Activated naive CD8-positive, alpha-beta T cell treated with anti-CD3 and anti-CD28 coated beads for 36 hours (primary cell): Measurements from ENCODE around the gene MAP2K7. TPM values are rescaled to one million over a fixed set of nuclear protein-coding genes. Genes with fewer than 3 reads are reported as not detected.

ENCODE experiments used
- DNase-seq: peaks from one replicate; pipeline ENCODE4 v3.0.0; 2021
- H3K27ac Mint-ChIP-seq: one replicate; pipeline ENCODE4 v1.8.0; 2022; ENCODE audit warnings: mild to moderate bottlenecking, moderate library complexity, mixed read lengths
- H3K27me3 Mint-ChIP-seq: one replicate; pipeline ENCODE4 v1.8.0; 2022; ENCODE audit warnings: mild to moderate bottlenecking, mixed read lengths
- H3K36me3 Mint-ChIP-seq: one replicate; pipeline ENCODE4 v1.8.0; 2021; ENCODE audit warnings: mild to moderate bottlenecking, mixed read lengths
- H3K4me1 Mint-ChIP-seq: one replicate; pipeline ENCODE4 v1.8.0; 2021; ENCODE audit warnings: mixed read lengths
- H3K4me3 Mint-ChIP-seq: one replicate; pipeline ENCODE4 v1.8.0; 2022; ENCODE audit warnings: mild to moderate bottlenecking, moderate library complexity, mixed read lengths
- H3K9me3 Mint-ChIP-seq: one replicate; pipeline ENCODE4 v1.8.0; 2022; ENCODE audit warnings: mixed read lengths
- total RNA-seq, 2 experiments: library from RNA; stranded (reverse); gene quantifications; one replicate each; pipeline ENCODE4 v1.2.3, GENCODE V29; 2021

MAP2K7 gene
- total RNA-seq, 2 experiments from 2014 or later: 31.8 to 32.4 TPM

GRCh38 chr19:7863157-7863970, 40.3 kb upstream of the MAP2K7 start:
- no peak overlapping the region for H3K27ac Mint-ChIP-seq
- no peaks in the 10 kb centered on the region for H3K9me3 Mint-ChIP-seq
- H3K4me1 Mint-ChIP-seq: peaks cover 13% of the 10 kb centered on the region
- peak; percentile 28 for DNase-seq
- H3K36me3 Mint-ChIP-seq: no peaks in the 10 kb centered on the region
- no peak overlapping the region for H3K4me3 Mint-ChIP-seq
- peaks cover 63% of the 10 kb centered on the region for H3K27me3 Mint-ChIP-seq

- no peak overlapping the region for H3K27ac Mint-ChIP-seq
- no peak for DNase-seq
- no peak overlapping the region for H3K4me3 Mint-ChIP-seq
- H3K36me3 Mint-ChIP-seq: no peaks in the 10 kb centered on the region
- H3K4me1 Mint-ChIP-seq: peaks cover 16% of the 10 kb centered on the region
- H3K9me3 Mint-ChIP-seq: no peaks in the 10 kb centered on the region
- H3K27me3 Mint-ChIP-seq: peaks cover 63% of the 10 kb centered on the region
These were observed 39.5 kb upstream of the MAP2K7 start for GRCh38 chr19:7863971-7864689.

GRCh38 chr19:7864690-7865074, 39.0 kb upstream of the MAP2K7 start:
- H3K27me3 Mint-ChIP-seq: peaks cover 60% of the 10 kb centered on the region
- no peaks in the 10 kb centered on the region for H3K9me3 Mint-ChIP-seq
- H3K27ac Mint-ChIP-seq: no peak overlapping the region
- peaks cover 16% of the 10 kb centered on the region for H3K4me1 Mint-ChIP-seq
- no peak for DNase-seq
- no peaks in the 10 kb centered on the region for H3K36me3 Mint-ChIP-seq
- H3K4me3 Mint-ChIP-seq: no peak overlapping the region

GRCh38 chr19:7865262-7865911, 38.3 kb upstream of the MAP2K7 start:
- H3K27ac Mint-ChIP-seq: peak overlapping the region; percentile 20
- no peaks in the 10 kb centered on the region for H3K36me3 Mint-ChIP-seq
- peaks cover 18% of the 10 kb centered on the region for H3K4me1 Mint-ChIP-seq
- no peak for DNase-seq
- H3K9me3 Mint-ChIP-seq: no peaks in the 10 kb centered on the region
- no peak overlapping the region for H3K4me3 Mint-ChIP-seq
- peaks cover 58% of the 10 kb centered on the region for H3K27me3 Mint-ChIP-seq

GRCh38 chr19:7866399-7867091, 37.1 kb upstream of the MAP2K7 start:
- H3K9me3 Mint-ChIP-seq: no peaks in the 10 kb centered on the region
- H3K36me3 Mint-ChIP-seq: no peaks in the 10 kb centered on the region
- no peak for DNase-seq
- no peak overlapping the region for H3K4me3 Mint-ChIP-seq
- no peak overlapping the region for H3K27ac Mint-ChIP-seq
- H3K27me3 Mint-ChIP-seq: peaks cover 57% of the 10 kb centered on the region
- peaks cover 26% of the 10 kb centered on the region for H3K4me1 Mint-ChIP-seq

GRCh38 chr19:7867092-7867844, 36.4 kb upstream of the MAP2K7 start:
- H3K36me3 Mint-ChIP-seq: no peaks in the 10 kb centered on the region
- DNase-seq: no peak
- H3K27me3 Mint-ChIP-seq: peaks cover 60% of the 10 kb centered on the region
- H3K4me3 Mint-ChIP-seq: no peak overlapping the region
- H3K27ac Mint-ChIP-seq: no peak overlapping the region
- no peaks in the 10 kb centered on the region for H3K9me3 Mint-ChIP-seq
- peaks cover 30% of the 10 kb centered on the region for H3K4me1 Mint-ChIP-seq

GRCh38 chr19:7868326-7868670, 35.4 kb upstream of the MAP2K7 start:
- no peak overlapping the region for H3K27ac Mint-ChIP-seq
- H3K9me3 Mint-ChIP-seq: no peaks in the 10 kb centered on the region
- H3K27me3 Mint-ChIP-seq: peaks cover 62% of the 10 kb centered on the region
- H3K4me3 Mint-ChIP-seq: peak overlapping the region; percentile 76
- DNase-seq: peak; percentile 58
- H3K36me3 Mint-ChIP-seq: no peaks in the 10 kb centered on the region
- peaks cover 30% of the 10 kb centered on the region for H3K4me1 Mint-ChIP-seq

GRCh38 chr19:7868671-7869452, 34.8 kb upstream of the MAP2K7 start:
- no peaks in the 10 kb centered on the region for H3K9me3 Mint-ChIP-seq
- peak; percentile 91 for DNase-seq
- H3K4me3 Mint-ChIP-seq: peak overlapping the region; percentile 76
- H3K27ac Mint-ChIP-seq: peak overlapping the region; percentile 38
- H3K36me3 Mint-ChIP-seq: no peaks in the 10 kb centered on the region
- peaks cover 32% of the 10 kb centered on the region for H3K4me1 Mint-ChIP-seq
- peaks cover 62% of the 10 kb centered on the region for H3K27me3 Mint-ChIP-seq

GRCh38 chr19:7869453-7869909, 34.2 kb upstream of the MAP2K7 start:
- DNase-seq: peak; percentile 77
- H3K27me3 Mint-ChIP-seq: peaks cover 59% of the 10 kb centered on the region
- H3K4me3 Mint-ChIP-seq: peak overlapping the region; percentile 57
- H3K9me3 Mint-ChIP-seq: no peaks in the 10 kb centered on the region
- no peaks in the 10 kb centered on the region for H3K36me3 Mint-ChIP-seq
- no peak overlapping the region for H3K27ac Mint-ChIP-seq
- H3K4me1 Mint-ChIP-seq: peaks cover 32% of the 10 kb centered on the region

- Mint-ChIP-seq H3K36me3 (no peaks in the 10 kb centered on the region), H3K27ac (no peak overlapping the region), H3K9me3 (no peaks in the 10 kb centered on the region), H3K27me3 (peaks cover 59% of the 10 kb centered on the region), H3K4me3 (peak overlapping the region; percentile 50), H3K4me1 (peaks cover 32% of the 10 kb centered on the region)
- peak; percentile 59 for DNase-seq
These were observed 33.7 kb upstream of the MAP2K7 start for GRCh38 chr19:7869910-7870511.

- Mint-ChIP-seq H3K9me3 (no peaks in the 10 kb centered on the region), H3K27me3 (peaks cover 55% of the 10 kb centered on the region), H3K4me3 (peak overlapping the region; percentile 10), H3K36me3 (no peaks in the 10 kb centered on the region), H3K4me1 (peaks cover 27% of the 10 kb centered on the region), H3K27ac (no peak overlapping the region)
- peak; percentile 76 for DNase-seq
These were observed 32.9 kb upstream of the MAP2K7 start for GRCh38 chr19:7870571-7871436.

GRCh38 chr19:7871437-7872305, 32.0 kb upstream of the MAP2K7 start:
- Mint-ChIP-seq H3K4me3 (peak overlapping the region; percentile 48), H3K36me3 (no peaks in the 10 kb centered on the region), H3K4me1 (peaks cover 27% of the 10 kb centered on the region), H3K9me3 (no peaks in the 10 kb centered on the region), H3K27ac (no peak overlapping the region), H3K27me3 (peaks cover 52% of the 10 kb centered on the region)
- peak; percentile 88 for DNase-seq
